CD4-positive, alpha-beta T cell treated with Interferon alpha-2 for 1 hour (primary cell): ENCODE measurements around the gene ZNF865.

ENCODE experiments used
- DNase-seq, 2 donors: peaks; one replicate each; pipeline ENCODE4 v3.0.0-alpha.2; 2020 to 2022

ZNF865 gene

DNA sequence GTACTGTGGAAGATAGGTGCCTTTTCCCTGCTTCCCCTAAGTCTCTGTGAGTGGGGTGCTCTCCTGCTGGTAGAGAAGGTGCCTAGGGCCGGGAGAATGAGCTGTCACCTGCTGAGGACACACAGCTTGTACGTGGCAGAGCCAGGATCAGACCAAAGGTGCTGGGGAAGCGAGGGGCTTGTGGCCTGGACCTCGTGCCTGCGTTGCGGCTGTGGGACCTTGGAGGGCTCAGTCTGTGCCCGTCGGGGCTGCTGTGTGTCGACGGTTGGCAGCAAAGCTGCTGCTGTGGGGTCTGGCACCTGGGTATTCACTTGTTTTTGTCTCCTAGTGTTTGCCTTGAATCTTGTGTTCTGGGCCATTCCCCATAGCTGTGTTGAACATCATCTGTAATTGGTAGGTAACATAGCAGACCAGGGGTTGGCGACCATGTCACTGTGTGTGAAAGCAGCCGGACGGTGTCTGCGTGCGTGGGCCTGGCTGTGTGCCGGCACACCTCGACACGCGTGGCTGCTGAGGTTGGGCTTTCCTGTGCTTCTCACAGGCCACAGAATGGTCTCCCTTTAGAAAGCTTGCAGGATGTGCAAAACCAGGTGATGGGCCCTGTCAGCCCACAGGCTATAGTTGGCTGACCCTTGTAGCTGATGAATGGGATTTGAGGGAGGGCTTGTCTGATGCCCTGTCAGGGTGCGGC, 58.5 kb downstream of the ZNF865 start:
- no peak for DNase-seq

DNA sequence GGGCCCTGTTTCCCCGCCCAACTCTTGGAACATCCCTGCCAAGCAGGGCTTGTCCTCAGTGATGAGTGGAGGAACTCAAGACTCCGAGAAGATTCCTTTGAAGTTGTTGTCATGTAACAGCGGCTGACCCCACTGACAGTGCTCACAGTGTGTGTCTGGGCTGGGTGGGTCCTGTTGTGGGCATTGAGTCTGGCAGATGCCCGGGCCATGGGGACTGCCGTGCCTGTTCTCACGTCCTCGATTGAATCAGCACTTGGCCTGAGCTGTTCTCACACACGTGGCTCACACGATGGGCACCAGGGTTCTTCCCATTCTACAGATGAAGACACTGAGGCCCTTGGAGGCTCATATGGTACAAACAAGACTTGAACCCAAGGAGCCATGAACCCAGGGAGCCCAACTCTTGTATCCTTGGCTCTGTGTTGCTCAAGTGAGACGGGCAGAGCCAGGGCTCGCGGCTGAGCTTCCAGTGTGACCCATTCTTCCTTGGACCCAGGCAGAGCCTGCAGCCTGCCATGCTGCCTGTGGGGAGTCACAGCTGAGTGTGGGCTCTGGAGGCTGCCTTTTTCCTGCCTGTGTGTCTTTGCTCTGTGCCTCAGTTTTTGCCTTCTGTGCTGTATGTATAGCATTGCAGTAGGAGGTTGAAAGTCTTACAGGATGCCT, 61.0 kb downstream of the ZNF865 start:
- no peak for DNase-seq
